ENCODE results near the gene TMOD3.

- no peak for TF ChIP-seq EZH2phosphoT487 (conservative IDR thresholded peaks at IDR 0.05; ENCODE audit: low read length)
- no peak for TF ChIP-seq CTCF (IDR thresholded peaks at IDR 0.05; ENCODE audit: insufficient read depth, low read length, poor library complexity, severe bottlenecking)
Observed at GRCh38 chr15:51861557-51862359, 32.3 kb downstream of the TMOD3 start.

Measured in SU-DHL-6 (cell line).